Fibroblast of pulmonary artery (primary cell): ENCODE results near the gene NLK.

ENCODE experiments used
- DNase-seq: peaks from one replicate; pipeline ENCODE4 v3.0.0-alpha.2; 2010; ENCODE audit warnings: low read depth
- H3K4me3 ChIP-seq: replicated peaks from 2 replicates; pipeline ENCODE4 v1.5.1; 2011; ENCODE audit warnings: low read depth, mild to moderate bottlenecking, control low read depth, low read length, moderate library complexity
- CTCF ChIP-seq: IDR thresholded peaks from 2 replicates; pipeline ENCODE4 v1.5.1; 2011; ENCODE audit warnings: mild to moderate bottlenecking, control low read depth, low read length, inconsistent platforms; ENCODE audit errors: missing control alignments

The NLK gene

DNA sequence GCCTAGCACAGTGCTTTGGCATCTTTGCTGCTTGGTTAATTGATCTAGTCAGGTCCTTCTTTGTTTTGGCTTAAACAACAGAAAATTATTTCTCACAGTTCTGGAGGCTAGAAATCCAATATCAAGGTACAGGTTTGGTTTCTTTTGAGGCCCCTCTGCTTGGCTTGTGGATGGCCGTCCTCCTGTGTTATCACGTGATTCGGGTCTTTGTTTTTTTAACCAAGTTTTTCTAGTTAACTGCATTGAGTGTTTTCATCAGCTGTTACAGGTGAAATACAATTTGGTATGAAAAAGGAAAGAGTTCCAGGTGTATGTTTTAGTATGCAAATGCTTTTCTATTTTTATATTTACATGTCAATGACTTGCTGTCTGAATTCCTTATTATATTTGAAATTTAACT is 2.8 kb downstream of the NLK start:
- H3K4me3 ChIP-seq = peak overlapping the region; percentile 80
- no peak for TF ChIP-seq CTCF
- DNase-seq = no peak

DNA sequence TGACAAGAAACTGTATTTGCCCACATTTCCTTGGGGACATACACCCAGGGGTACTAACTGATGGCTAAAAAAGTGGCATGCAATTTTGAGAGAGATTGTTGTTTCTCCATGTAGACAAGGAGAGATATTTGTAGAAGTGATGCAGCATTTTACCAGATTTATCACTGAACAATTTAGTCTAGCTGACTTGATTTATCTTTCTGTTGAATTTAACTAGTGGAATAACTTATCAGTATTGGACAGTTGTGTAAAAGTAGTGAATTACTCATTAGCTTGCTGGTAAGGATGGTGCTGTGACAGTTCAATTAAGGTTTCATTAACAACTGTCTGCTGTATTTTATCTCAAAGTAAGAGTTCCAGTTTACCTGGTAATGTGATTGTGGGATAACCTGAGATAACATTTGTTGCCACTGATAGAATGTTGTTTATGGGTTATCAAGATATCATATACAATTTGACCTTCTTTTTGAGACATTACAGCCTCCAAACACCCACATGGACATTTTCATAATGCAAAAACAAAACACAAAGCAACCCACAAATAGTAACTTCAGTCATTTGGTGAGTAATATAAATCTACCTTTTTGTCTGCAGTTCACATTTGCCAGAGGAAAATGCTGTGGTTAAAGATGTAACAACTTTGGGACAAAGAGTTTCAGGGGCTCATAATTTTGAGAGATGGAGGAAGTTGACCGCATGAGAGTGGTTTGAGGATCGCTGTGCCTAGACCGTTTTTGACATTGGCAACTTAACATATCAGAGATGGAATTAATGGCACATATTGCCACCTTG is 3.8 kb downstream of the NLK start:
- H3K4me3 ChIP-seq = no peak overlapping the region
- no peak for TF ChIP-seq CTCF
- no peak for DNase-seq

- H3K4me3 ChIP-seq = no peak overlapping the region
- no peak for TF ChIP-seq CTCF
- no peak for DNase-seq
Observed at GRCh38 chr17:28047806-28048205, 5.3 kb downstream of the NLK start.

- H3K4me3 ChIP-seq = no peak overlapping the region
- TF ChIP-seq CTCF = no peak
- no peak for DNase-seq
Observed at GRCh38 chr17:28049071-28049470, 6.6 kb downstream of the NLK start.

- no peak overlapping the region for H3K4me3 ChIP-seq
- DNase-seq = no peak
- no peak for TF ChIP-seq CTCF
Observed at GRCh38 chr17:28053044-28053670, 10.7 kb downstream of the NLK start.

- DNase-seq = no peak
- TF ChIP-seq CTCF = no peak
- no peak overlapping the region for H3K4me3 ChIP-seq
Observed at GRCh38 chr17:28053725-28054124, 11.2 kb downstream of the NLK start.
